Suprapubic skin (tissue), 4 donors: Measurements from ENCODE around the gene NEUROD2. TPM values are rescaled to one million over a fixed set of nuclear protein-coding genes. Genes with fewer than 3 reads are reported as not detected.
"Not testable (repeated sequence)": the region's sequence is repeated elsewhere in the genome, so short reads cannot be mapped to it uniquely, and the experiment has no call there.

Experiments
- DNase-seq, 2 donors: peaks; one replicate each; pipeline ENCODE4 v3.0.0-alpha.2; 2019; ENCODE audit warnings: low spot score in 2 of 2
- H3K27ac ChIP-seq: fragments of 200-600 bp; sonication (generic); one replicate; pipeline ENCODE4 v1.5.1; 2019
- H3K27me3 ChIP-seq: fragments of 200-600 bp; sonication (generic); one replicate; pipeline ENCODE4 v1.5.1; 2019
- H3K36me3 ChIP-seq: fragments of 200-600 bp; sonication (generic); one replicate; pipeline ENCODE4 v1.5.1; 2019
- H3K4me1 ChIP-seq: fragments of 200-600 bp; sonication (generic); one replicate; pipeline ENCODE4 v1.5.1; 2019
- H3K4me3 ChIP-seq: fragments of 200-600 bp; sonication (generic); one replicate; pipeline ENCODE4 v1.5.1; 2019; ENCODE audit warnings: mild to moderate bottlenecking
- H3K9me3 ChIP-seq: fragments of 200-600 bp; sonication (generic); one replicate; pipeline ENCODE4 v1.5.1; 2019
- CTCF ChIP-seq, 2 donors: fragments of 200-600 bp in 1 of 2; fragments of 450-650 bp in 1 of 2; sonication (generic) in 1 of 2; IDR thresholded peaks; one replicate each; pipeline ENCODE4 v1.5.1; 2016 to 2019; ENCODE audit warnings: antibody characterized with exemption in 2 of 2, mild to moderate bottlenecking in 1 of 2, moderate library complexity in 1 of 2
- EP300 ChIP-seq: sonication (generic); formaldehyde crosslinking; IDR thresholded peaks from one replicate; pipeline ENCODE4 v1.6.1; 2017; ENCODE audit warnings: antibody characterized with exemption
- POLR2A ChIP-seq, 2 donors: fragments of 450-650 bp; IDR thresholded peaks; one replicate each; pipeline ENCODE4 v1.6.1; 2017; ENCODE audit warnings: antibody characterized with exemption in 2 of 2, mild to moderate bottlenecking in 2 of 2, moderate library complexity in 2 of 2
- POLR2AphosphoS5 ChIP-seq, 3 donors: sonication (generic); formaldehyde crosslinking; IDR thresholded peaks; one replicate each; pipeline ENCODE4 v1.6.1; 2017; ENCODE audit warnings: antibody characterized with exemption in 3 of 3
- WGBS: methylation state at CpG from one replicate; pipeline ENCODE4 v1.1.5; 2018; 5-methylcytosine and 5-hydroxymethylcytosine counted together
- total RNA-seq, 4 donors: library from RNA; depleted of rRNA; stranded (reverse); fragments of >200 nt; gene quantifications; one replicate each; pipeline ENCODE4 v1.1.0, GENCODE V29; 2016

NEUROD2 gene
- total RNA-seq, 4 donors from 2014 or later: not detected

GRCh38 chr17:39591958-39592954 is 15.5 kb downstream of the NEUROD2 start:
- Histone ChIP-seq H3K27ac (no peak overlapping the region), H3K4me3 (no peak overlapping the region), H3K36me3 (no peaks in the 10 kb centered on the region), H3K4me1 (peaks cover 7% of the 10 kb centered on the region), H3K9me3 (no peaks in the 10 kb centered on the region), H3K27me3 (peaks cover 50% of the 10 kb centered on the region)
- WGBS: 0% methylated on average over 10 of the region's 22 CpGs
- no peak for DNase-seq
- TF ChIP-seq CTCF (IDR thresholded peaks at IDR 0.05): no peak
- TF ChIP-seq POLR2AphosphoS5 (IDR thresholded peaks at IDR 0.05): no peak
- no peak for TF ChIP-seq EP300
- no peak for TF ChIP-seq POLR2A (IDR thresholded peaks at IDR 0.05)

GRCh38 chr17:39590180-39590579 is 17.5 kb downstream of the NEUROD2 start:
- 72% methylated on average over 2 of the region's 2 CpGs for WGBS
- H3K9me3 ChIP-seq, H3K36me3 ChIP-seq, H3K4me1 ChIP-seq, DNase-seq, H3K4me3 ChIP-seq, H3K27ac ChIP-seq: not testable (repeated sequence)
- H3K27me3 ChIP-seq: peaks cover 29% of the 10 kb centered on the region

GRCh38 chr17:39582658-39583057 is 25.1 kb downstream of the NEUROD2 start:
- Histone ChIP-seq H3K36me3 (no peaks in the 10 kb centered on the region), H3K9me3 (no peaks in the 10 kb centered on the region), H3K4me1 (no peaks in the 10 kb centered on the region), H3K4me3 (no peak overlapping the region), H3K27ac (no peak overlapping the region), H3K27me3 (no peaks in the 10 kb centered on the region)
- no peak for DNase-seq
- no peak for TF ChIP-seq POLR2A (IDR thresholded peaks at IDR 0.05)
- TF ChIP-seq CTCF (IDR thresholded peaks at IDR 0.05): no peak
- no peak for TF ChIP-seq POLR2AphosphoS5 (IDR thresholded peaks at IDR 0.05)
- TF ChIP-seq EP300: no peak
- 67% methylated on average over 2 of the region's 2 CpGs for WGBS

- no peak overlapping the region for H3K27ac ChIP-seq
- H3K4me3 ChIP-seq: no peak overlapping the region
- H3K4me1 ChIP-seq: no peaks in the 10 kb centered on the region
- no peak for DNase-seq
- no peaks in the 10 kb centered on the region for H3K36me3 ChIP-seq
- H3K9me3 ChIP-seq: no peaks in the 10 kb centered on the region
- TF ChIP-seq POLR2A (IDR thresholded peaks at IDR 0.05) (no peak), CTCF (IDR thresholded peaks at IDR 0.05) (no peak), EP300 (no peak), POLR2AphosphoS5 (IDR thresholded peaks at IDR 0.05) (no peak)
- WGBS: 83% methylated on average over 4 of the region's 4 CpGs
- no peaks in the 10 kb centered on the region for H3K27me3 ChIP-seq
Measured at GRCh38 chr17:39581759-39582085, 26.0 kb downstream of the NEUROD2 start.

GRCh38 chr17:39581071-39581758 is 26.5 kb downstream of the NEUROD2 start:
- DNase-seq: no peak
- Histone ChIP-seq H3K27me3 (no peaks in the 10 kb centered on the region), H3K9me3 (no peaks in the 10 kb centered on the region), H3K4me1 (no peaks in the 10 kb centered on the region), H3K4me3 (no peak overlapping the region), H3K36me3 (no peaks in the 10 kb centered on the region), H3K27ac (no peak overlapping the region)
- TF ChIP-seq POLR2AphosphoS5 (IDR thresholded peaks at IDR 0.05): no peak
- TF ChIP-seq POLR2A (IDR thresholded peaks at IDR 0.05): no peak
- no peak for TF ChIP-seq EP300
- TF ChIP-seq CTCF (IDR thresholded peaks at IDR 0.05): no peak
- WGBS: 91% methylated on average over 20 of the region's 20 CpGs
